MM.1S (cell line): ENCODE data around the gene PTGES.

Source experiments
- EZH2 ChIP-seq: fragments of 300-600 bp; sonication (generic); optimal IDR thresholded peaks from 2 replicates; pipeline ENCODE3; 2017; ENCODE audit warnings: low read depth, mild to moderate bottlenecking, antibody characterized with exemption, low read length, mixed read lengths
- EZH2phosphoT487 ChIP-seq: fragments of 300-600 bp; sonication (generic); IDR thresholded peaks from 2 replicates; pipeline ENCODE4 v1.6.1; 2018; ENCODE audit warnings: antibody characterized with exemption, low read length
- TF ChIP-seq, protein P1 (sequence below): fragments of 300-600 bp; sonication (generic); IDR thresholded peaks from 2 replicates; pipeline ENCODE4 v1.5.1; 2016; ENCODE audit warnings: antibody characterized with exemption, low read length, mixed read lengths

DNA sequence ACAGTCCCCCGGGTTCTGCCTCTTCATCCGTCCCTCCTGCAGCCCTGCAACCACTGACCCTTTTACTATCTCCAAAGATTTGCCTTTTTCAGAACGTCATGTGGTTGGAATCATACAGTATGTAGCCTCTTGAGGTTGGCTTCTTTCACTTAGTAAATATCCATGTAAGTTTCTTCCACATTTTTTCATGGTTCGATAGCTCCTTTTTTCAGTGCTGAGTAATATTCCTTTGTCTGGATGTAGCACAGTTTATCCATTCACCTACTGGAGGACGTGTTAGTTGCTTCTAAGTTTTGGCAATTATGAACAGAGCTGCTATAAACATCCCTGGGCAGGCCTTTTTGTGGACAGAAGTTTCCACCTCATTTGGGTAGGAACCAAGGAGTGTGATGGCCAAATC lies 60.3 kb downstream of the PTGES start:
- TF ChIP-seq, protein P1, sequence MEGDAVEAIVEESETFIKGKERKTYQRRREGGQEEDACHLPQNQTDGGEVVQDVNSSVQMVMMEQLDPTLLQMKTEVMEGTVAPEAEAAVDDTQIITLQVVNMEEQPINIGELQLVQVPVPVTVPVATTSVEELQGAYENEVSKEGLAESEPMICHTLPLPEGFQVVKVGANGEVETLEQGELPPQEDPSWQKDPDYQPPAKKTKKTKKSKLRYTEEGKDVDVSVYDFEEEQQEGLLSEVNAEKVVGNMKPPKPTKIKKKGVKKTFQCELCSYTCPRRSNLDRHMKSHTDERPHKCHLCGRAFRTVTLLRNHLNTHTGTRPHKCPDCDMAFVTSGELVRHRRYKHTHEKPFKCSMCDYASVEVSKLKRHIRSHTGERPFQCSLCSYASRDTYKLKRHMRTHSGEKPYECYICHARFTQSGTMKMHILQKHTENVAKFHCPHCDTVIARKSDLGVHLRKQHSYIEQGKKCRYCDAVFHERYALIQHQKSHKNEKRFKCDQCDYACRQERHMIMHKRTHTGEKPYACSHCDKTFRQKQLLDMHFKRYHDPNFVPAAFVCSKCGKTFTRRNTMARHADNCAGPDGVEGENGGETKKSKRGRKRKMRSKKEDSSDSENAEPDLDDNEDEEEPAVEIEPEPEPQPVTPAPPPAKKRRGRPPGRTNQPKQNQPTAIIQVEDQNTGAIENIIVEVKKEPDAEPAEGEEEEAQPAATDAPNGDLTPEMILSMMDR: no peak
- TF ChIP-seq EZH2 (no peak), EZH2phosphoT487 (no peak)
